Fibroblast of upper back skin (primary cell): ENCODE data around the gene LHX3.
A peak's percentile ranks its signal among the peaks of the same experiment; 100 is the strongest.

Experiments
- DNase-seq: peaks from one replicate; pipeline ENCODE4 v3.0.0-alpha.2; 2013

The LHX3 gene

GRCh38 chr9:136191099-136191959, 13.6 kb downstream of the LHX3 start:
- peak; percentile 22 for DNase-seq

- DNase-seq, result no peak
These were observed 14.3 kb downstream of the LHX3 start for GRCh38 chr9:136190656-136191055.

GRCh38 chr9:136190237-136190601, 14.7 kb downstream of the LHX3 start:
- no peak for DNase-seq

GRCh38 chr9:136189394-136190236, 15.3 kb downstream of the LHX3 start:
- no peak for DNase-seq

- DNase-seq, result no peak
These were observed 17.0 kb downstream of the LHX3 start for GRCh38 chr9:136187683-136188586.

GRCh38 chr9:136187197-136187596, 17.7 kb downstream of the LHX3 start:
- DNase-seq, result no peak

GRCh38 chr9:136186386-136186785, 18.5 kb downstream of the LHX3 start:
- no peak for DNase-seq

- DNase-seq, result no peak
These were observed 19.1 kb downstream of the LHX3 start for GRCh38 chr9:136185596-136186366.

GRCh38 chr9:136185066-136185465, 19.9 kb downstream of the LHX3 start:
- DNase-seq, result no peak

- no peak for DNase-seq
These were observed 22.0 kb downstream of the LHX3 start for GRCh38 chr9:136182850-136183422.

- DNase-seq, result no peak
These were observed 22.5 kb downstream of the LHX3 start for GRCh38 chr9:136182420-136182787.

- DNase-seq, result no peak
These were observed 23.0 kb downstream of the LHX3 start for GRCh38 chr9:136181784-136182419.

GRCh38 chr9:136180586-136180985, 24.3 kb downstream of the LHX3 start:
- no peak for DNase-seq

- no peak for DNase-seq
These were observed 25.2 kb downstream of the LHX3 start for GRCh38 chr9:136179761-136180160.

- DNase-seq, result no peak
These were observed 25.8 kb downstream of the LHX3 start for GRCh38 chr9:136179101-136179616.

- no peak for DNase-seq
These were observed 26.2 kb downstream of the LHX3 start for GRCh38 chr9:136178773-136179075.

GRCh38 chr9:136178061-136178772, 26.7 kb downstream of the LHX3 start:
- DNase-seq, result no peak

GRCh38 chr9:136177224-136177623, 27.7 kb downstream of the LHX3 start:
- DNase-seq, result no peak

GRCh38 chr9:136175616-136176197, 29.2 kb downstream of the LHX3 start:
- no peak for DNase-seq
